Kidney epithelial cell (primary cell): ENCODE data around the gene DGKI. TPM values are rescaled to one million over a fixed set of nuclear protein-coding genes. Genes with fewer than 3 reads are reported as not detected.
"Not testable (repeated sequence)": the region's sequence is repeated elsewhere in the genome, so short reads cannot be mapped to it uniquely, and the experiment has no call there.

Source experiments
- DNase-seq: peaks from one replicate; pipeline ENCODE4 v3.0.0-alpha.2; 2010; ENCODE audit warnings: low read depth
- H3K27me3 ChIP-seq: 2 replicates; pipeline ENCODE4 v1.6.0; 2011; ENCODE audit warnings: low read length; ENCODE audit not compliant: control insufficient read depth, insufficient read depth
- H3K36me3 ChIP-seq: 2 replicates; pipeline ENCODE4 v1.5.1; 2011; ENCODE audit warnings: low read length; ENCODE audit not compliant: control insufficient read depth, insufficient read depth
- H3K4me3 ChIP-seq: 2 replicates; pipeline ENCODE4 v1.5.1; 2011; ENCODE audit warnings: low read depth, mild to moderate bottlenecking, control low read depth, low read length
- CTCF ChIP-seq: IDR thresholded peaks from 2 replicates; pipeline ENCODE4 v1.5.1; 2011; ENCODE audit warnings: mild to moderate bottlenecking, moderate library complexity, low read length, control low read depth, inconsistent platforms; ENCODE audit not compliant: insufficient read depth, poor library complexity, severe bottlenecking
- total RNA-seq: library from RNA; depleted of rRNA; stranded (reverse); fragments of >200 nt; gene quantifications from 2 replicates; pipeline ENCODE4 v1.2.3, GENCODE V29; 2015

The DGKI gene
- total RNA-seq, 1 donor from 2014 or later: 3.5 TPM

GRCh38 chr7:137836541-137836940 lies 10.2 kb downstream of the DGKI start:
- Histone ChIP-seq H3K36me3 (no peaks in the 10 kb centered on the region), H3K4me3 (no peak overlapping the region), H3K27me3 (no peaks in the 10 kb centered on the region)
- TF ChIP-seq CTCF: no peak
- no peak for DNase-seq

DNA sequence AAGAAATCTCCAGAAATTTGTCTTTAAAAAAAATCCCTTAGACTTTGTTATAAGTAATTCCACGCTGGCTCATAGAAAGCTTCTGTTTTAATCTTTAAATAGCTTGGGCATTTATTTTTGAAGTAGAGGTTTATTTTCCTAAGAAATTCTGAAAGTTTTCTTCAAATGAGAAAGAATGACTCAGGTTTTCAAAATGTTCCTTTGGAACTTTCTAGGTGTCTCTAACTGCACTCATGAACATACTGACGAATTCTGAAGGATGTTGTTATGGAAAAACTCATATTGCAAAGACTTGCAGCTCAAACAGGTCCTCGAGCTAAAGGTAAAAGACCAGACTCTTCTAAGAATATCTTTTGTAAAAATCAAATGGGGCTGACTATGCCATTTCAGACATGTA lies 10.7 kb downstream of the DGKI start:
- no peak overlapping the region for H3K4me3 ChIP-seq
- DNase-seq: no peak
- no peaks in the 10 kb centered on the region for H3K36me3 ChIP-seq
- no peaks in the 10 kb centered on the region for H3K27me3 ChIP-seq
- no peak for TF ChIP-seq CTCF

DNA sequence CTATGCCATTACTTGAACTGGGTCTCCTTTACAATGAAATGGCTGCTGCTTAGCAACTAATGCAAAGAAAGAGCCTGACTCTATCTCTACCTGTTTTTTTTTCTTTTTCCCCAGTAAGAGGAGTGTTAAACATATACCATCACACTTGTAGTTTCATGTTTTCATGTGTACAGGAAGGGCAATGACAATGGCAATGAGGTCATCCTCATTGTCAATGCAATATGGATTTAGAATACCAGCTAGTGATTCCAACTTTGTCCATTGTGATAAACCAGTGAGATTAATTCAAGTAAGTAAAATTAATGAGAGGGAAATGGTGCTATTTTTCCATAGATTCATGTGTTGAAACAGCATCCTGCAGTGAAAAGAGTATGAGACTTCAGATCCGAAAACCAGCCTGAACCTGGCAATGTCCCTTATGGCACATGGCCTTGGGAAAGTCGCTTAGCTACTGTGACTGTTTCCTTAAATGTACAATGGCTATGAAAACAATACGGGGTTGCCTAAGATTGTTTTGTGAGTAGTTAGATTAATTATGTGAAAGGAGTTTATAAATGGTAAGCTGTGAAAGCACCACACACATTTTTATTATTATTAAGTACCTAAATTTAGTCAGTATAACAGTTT lies 11.2 kb downstream of the DGKI start:
- Histone ChIP-seq H3K27me3 (no peaks in the 10 kb centered on the region), H3K4me3 (no peak overlapping the region), H3K36me3 (no peaks in the 10 kb centered on the region)
- no peak for DNase-seq
- no peak for TF ChIP-seq CTCF

GRCh38 chr7:137834552-137834951 lies 12.2 kb downstream of the DGKI start:
- Histone ChIP-seq H3K27me3 (no peaks in the 10 kb centered on the region), H3K4me3 (no peak overlapping the region), H3K36me3 (no peaks in the 10 kb centered on the region)
- no peak for DNase-seq
- no peak for TF ChIP-seq CTCF

DNA sequence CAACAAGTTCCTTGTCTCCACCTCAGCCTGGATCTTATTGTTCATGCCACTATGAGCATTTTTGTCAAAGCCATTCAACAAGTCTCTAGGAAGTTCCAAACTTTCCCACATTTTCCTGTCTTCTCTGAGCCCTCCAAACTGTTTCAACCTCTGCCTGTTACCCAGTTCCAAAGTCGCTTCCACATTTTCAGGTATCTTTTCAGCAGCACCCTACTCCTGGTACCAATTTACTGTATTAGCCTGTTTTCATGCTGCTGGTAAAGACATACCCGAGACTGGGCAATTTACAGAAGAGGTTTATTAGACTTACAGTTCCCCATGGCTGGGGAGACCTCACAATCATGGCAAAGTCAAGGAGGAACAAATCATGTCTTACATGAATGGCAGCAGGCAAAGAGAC lies 13.8 kb downstream of the DGKI start:
- not testable (repeated sequence) for H3K36me3 ChIP-seq, DNase-seq, H3K27me3 ChIP-seq, H3K4me3 ChIP-seq

GRCh38 chr7:137832382-137832781 lies 14.4 kb downstream of the DGKI start:
- no peak overlapping the region for H3K4me3 ChIP-seq
- no peaks in the 10 kb centered on the region for H3K27me3 ChIP-seq
- TF ChIP-seq CTCF: no peak
- H3K36me3 ChIP-seq: no peaks in the 10 kb centered on the region
- DNase-seq: no peak

- not testable (repeated sequence) for H3K36me3 ChIP-seq, H3K27me3 ChIP-seq, H3K4me3 ChIP-seq, DNase-seq
These were observed 15.2 kb downstream of the DGKI start for GRCh38 chr7:137831555-137831954.
